ENCODE measurements around the gene VCAM1. TPM values are rescaled to one million over a fixed set of nuclear protein-coding genes. Genes with fewer than 3 reads are reported as not detected.
"Not testable (repeated sequence)": the region's sequence is repeated elsewhere in the genome, so short reads cannot be mapped to it uniquely, and the experiment has no call there.

VCAM1 gene
- total RNA-seq, 4 donors from 2014 or later, result 1.1 to 3.8 (median 2.8) TPM; not detected in 1

DNA sequence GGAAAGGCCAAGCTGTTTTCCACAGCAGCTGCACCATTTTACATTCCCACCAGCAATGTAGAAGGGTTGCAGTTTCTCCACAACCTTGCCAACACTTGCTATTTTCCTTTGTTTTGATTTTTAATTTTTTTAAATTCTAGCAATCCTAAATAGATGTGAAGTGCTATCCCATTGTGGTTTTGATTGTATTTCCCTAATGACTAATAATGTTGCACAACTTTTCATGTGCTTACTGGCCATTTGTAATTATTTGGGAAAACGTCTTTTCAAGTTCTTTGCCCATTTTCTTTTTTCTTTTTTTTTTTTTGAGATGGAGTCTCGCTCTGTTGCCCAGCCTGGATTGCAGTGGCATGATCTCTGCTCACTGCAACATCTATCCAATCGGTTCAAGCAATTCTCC lies 53.9 kb downstream of the VCAM1 start:
- DNase-seq, result no peak
- 38 to 57% methylated on average over 3 of the region's 3 CpGs for WGBS, 2 donors
- intact Hi-C loops (cut with DNase I), result no loop called here
- no peaks in the 10 kb centered on the region for H3K36me3 ChIP-seq
- no peaks in the 10 kb centered on the region for H3K4me1 ChIP-seq
- H3K27ac ChIP-seq, result no peak overlapping the region
- H3K9me3 ChIP-seq, result no peaks in the 10 kb centered on the region
- no peaks in the 10 kb centered on the region for H3K27me3 ChIP-seq
- H3K4me3 ChIP-seq, result no peak overlapping the region
- TF ChIP-seq CTCF (IDR thresholded peaks at IDR 0.05), result no peak
- TF ChIP-seq POLR2A (IDR thresholded peaks at IDR 0.05), result no peak

DNA sequence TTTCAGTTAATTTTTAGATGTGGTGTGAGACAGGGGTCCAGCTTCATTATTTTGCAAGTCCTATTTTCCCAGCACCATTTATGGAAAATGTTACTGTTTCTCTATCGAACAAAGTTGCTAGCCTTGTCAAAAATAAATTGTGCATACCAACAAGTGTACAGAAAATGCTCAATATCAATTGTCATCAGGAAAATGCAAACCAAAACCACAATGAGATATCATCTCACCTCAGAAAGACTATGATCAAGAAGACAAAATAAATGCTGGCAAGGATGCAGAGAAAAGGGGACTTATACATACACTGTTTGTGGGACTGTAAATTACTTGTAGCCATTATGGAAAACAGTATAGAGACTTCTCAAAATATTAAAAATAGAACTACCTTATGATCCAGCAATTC lies 54.8 kb downstream of the VCAM1 start:
- no peak for DNase-seq
- 62 to 85% methylated on average over 1 of the region's 1 CpG for WGBS, 2 donors
- Histone ChIP-seq H3K27ac (no peak overlapping the region), H3K27me3 (no peaks in the 10 kb centered on the region), H3K4me1 (no peaks in the 10 kb centered on the region), H3K36me3 (no peaks in the 10 kb centered on the region), H3K4me3 (no peak overlapping the region), H3K9me3 (no peaks in the 10 kb centered on the region)
- intact Hi-C loops (cut with DNase I), result no loop called here
- no peak for TF ChIP-seq CTCF (IDR thresholded peaks at IDR 0.05)
- no peak for TF ChIP-seq POLR2A (IDR thresholded peaks at IDR 0.05)

- Histone ChIP-seq H3K4me1 (no peaks in the 10 kb centered on the region), H3K4me3 (no peak overlapping the region), H3K27me3 (no peaks in the 10 kb centered on the region), H3K9me3 (no peaks in the 10 kb centered on the region), H3K36me3 (no peaks in the 10 kb centered on the region), H3K27ac (no peak overlapping the region)
- DNase-seq, result no peak
- intact Hi-C loops (cut with DNase I), result no loop called here
- TF ChIP-seq POLR2A (IDR thresholded peaks at IDR 0.05), result no peak
- TF ChIP-seq CTCF (IDR thresholded peaks at IDR 0.05), result no peak
- 92 to 98% methylated on average over 4 of the region's 4 CpGs for WGBS, 2 donors
These were observed 55.9 kb downstream of the VCAM1 start for GRCh38 chr1:100775483-100775882.

- Histone ChIP-seq H3K27me3 (no peaks in the 10 kb centered on the region), H3K27ac (no peak overlapping the region), H3K4me1 (no peaks in the 10 kb centered on the region), H3K9me3 (no peaks in the 10 kb centered on the region), H3K36me3 (no peaks in the 10 kb centered on the region), H3K4me3 (no peak overlapping the region)
- TF ChIP-seq POLR2A (IDR thresholded peaks at IDR 0.05) (no peak), CTCF (IDR thresholded peaks at IDR 0.05) (no peak)
- DNase-seq, result no peak
- intact Hi-C loops (cut with DNase I), result no loop called here
These were observed 59.2 kb downstream of the VCAM1 start for GRCh38 chr1:100778748-100779147.

GRCh38 chr1:100780814-100781213 lies 61.3 kb downstream of the VCAM1 start:
- Histone ChIP-seq H3K4me1 (no peaks in the 10 kb centered on the region), H3K27ac (no peak overlapping the region), H3K9me3 (no peaks in the 10 kb centered on the region), H3K27me3 (no peaks in the 10 kb centered on the region), H3K4me3 (no peak overlapping the region), H3K36me3 (no peaks in the 10 kb centered on the region)
- DNase-seq, result no peak
- intact Hi-C loops (cut with DNase I), result no loop called here
- TF ChIP-seq POLR2A (IDR thresholded peaks at IDR 0.05), result no peak
- TF ChIP-seq CTCF (IDR thresholded peaks at IDR 0.05), result no peak

DNA sequence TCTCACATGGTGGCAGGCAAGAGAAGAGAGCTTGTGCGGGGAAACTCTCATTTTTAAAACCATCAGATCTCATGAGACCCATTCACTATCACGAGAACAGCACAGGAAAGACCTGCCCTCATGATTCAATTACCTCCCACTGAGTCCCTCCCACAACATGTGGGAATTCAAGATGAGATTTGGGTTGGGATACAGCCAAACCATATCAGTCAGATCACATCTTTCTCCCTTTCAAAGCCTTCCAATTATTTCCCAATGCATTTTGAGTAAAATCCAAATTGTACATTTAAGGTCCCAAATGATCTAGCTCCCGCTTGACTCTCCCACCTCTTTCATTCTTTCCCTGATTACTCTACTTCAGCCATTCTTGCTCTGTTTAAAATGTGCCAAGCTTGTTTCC lies 62.2 kb downstream of the VCAM1 start:
- WGBS, 2 donors, result 67 to 86% methylated on average over 3 of the region's 3 CpGs
- H3K36me3 ChIP-seq; H3K4me3 ChIP-seq; H3K9me3 ChIP-seq; H3K27me3 ChIP-seq; H3K4me1 ChIP-seq; H3K27ac ChIP-seq; DNase-seq; intact Hi-C loops (cut with DNase I): not testable (repeated sequence)

Measured in esophagus squamous epithelium (tissue), 5 donors.